HG03103 (cell line): ENCODE data around the gene ANKRD62.
"Not testable (repeated sequence)": the region's sequence is repeated elsewhere in the genome, so short reads cannot be mapped to it uniquely, and the experiment has no call there.

ENCODE experiments used
- ATAC-seq: cut with Tn5 transposase; IDR thresholded peaks from one replicate; pipeline ENCODE4 v1.9.1; 2021; ENCODE audit warnings: low read depth; ENCODE audit not compliant: unreplicated experiment

Gene ANKRD62

GRCh38 chr18:12092398-12093229 is 1.0 kb upstream of the ANKRD62 start:
- no peak for ATAC-seq

GRCh38 chr18:12098374-12098773 is 4.7 kb downstream of the ANKRD62 start:
- ATAC-seq, result no peak

GRCh38 chr18:12099160-12099559 is 5.5 kb downstream of the ANKRD62 start:
- no peak for ATAC-seq

- no peak for ATAC-seq
Measured at GRCh38 chr18:12101266-12101665, 7.6 kb downstream of the ANKRD62 start.

DNA sequence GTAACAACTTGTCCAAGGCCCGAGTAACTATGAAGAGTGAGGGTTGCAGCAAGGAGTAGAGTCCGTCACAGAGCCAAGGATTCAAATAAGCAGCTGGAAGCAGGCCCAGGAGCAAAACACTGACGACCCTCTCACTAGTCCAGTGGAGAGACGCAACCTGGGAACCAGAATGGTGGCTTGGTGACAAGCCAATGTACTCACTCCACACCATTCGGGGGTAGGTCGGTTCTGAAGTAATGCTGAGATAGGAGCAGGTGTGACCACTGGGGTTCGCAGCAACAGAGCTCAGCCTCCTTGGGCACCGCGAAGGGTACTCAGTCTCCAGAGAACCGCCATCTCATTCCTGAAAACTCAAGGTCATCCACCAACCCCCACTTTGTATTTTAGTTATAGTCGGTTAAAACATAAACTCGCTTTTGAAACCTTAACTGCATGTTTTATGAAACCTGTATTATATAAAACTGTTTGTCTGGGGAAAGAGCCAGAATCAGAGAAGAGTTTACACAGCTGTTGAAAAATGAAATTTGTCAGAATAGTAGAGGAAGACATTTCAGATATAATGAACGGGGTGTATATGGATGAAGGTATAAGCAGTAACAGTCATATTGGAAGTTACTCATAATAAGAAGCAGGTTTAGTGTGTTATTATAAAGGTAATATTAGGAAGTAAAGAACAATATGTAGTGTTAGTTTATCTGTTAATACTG is 8.6 kb downstream of the ANKRD62 start:
- ATAC-seq, result no peak

- ATAC-seq, result no peak
Measured at GRCh38 chr18:12106471-12106870, 12.8 kb downstream of the ANKRD62 start.

DNA sequence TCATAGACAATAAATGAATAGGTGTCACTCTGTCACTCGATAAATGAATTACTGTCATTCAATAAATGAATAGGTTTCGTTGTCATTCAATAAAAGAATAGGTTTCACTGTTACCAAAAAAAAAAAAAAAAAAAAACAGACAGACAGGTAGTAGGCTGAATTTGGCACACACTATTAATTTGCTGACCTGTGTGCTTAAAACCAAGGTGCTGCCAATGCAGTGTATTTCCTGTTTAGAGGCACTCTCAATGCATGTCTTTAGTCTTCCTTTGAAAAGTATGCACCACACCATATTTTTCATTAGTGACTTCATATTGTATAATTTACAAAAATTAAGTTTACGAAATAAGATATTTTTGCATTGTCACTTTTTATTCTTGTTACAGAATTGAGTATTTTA is 16.2 kb downstream of the ANKRD62 start:
- ATAC-seq, result no peak

DNA sequence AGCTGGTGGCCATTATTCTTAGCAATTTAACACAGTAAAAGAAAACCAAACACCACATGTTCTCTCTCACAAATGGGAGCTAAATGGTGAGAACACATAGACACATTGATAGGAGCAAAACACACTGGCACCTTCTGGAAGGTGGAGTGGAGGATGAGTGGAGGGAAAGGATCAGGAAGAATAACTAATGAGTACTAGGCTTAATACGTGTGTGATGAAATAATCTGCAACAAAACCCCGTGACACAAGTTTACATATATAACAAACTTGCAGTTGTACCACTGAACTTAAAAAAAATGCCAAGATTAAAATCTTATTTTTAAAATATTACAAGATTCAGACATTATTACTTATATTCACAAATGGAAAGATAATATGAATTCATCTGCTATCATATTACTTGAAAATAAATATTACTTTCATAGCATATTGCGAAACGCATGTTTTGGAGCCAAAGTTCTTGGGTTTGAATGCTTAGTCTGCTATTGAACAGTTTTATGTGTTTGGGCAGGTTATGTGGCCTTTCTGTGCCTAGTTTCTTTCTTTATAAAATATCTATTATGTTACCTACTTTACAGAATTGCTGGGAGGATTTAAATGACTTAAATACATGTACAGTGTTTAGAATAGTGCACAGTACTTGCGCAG is 20.5 kb downstream of the ANKRD62 start:
- no peak for ATAC-seq

GRCh38 chr18:12119358-12119757 is 25.7 kb downstream of the ANKRD62 start:
- no peak for ATAC-seq

DNA sequence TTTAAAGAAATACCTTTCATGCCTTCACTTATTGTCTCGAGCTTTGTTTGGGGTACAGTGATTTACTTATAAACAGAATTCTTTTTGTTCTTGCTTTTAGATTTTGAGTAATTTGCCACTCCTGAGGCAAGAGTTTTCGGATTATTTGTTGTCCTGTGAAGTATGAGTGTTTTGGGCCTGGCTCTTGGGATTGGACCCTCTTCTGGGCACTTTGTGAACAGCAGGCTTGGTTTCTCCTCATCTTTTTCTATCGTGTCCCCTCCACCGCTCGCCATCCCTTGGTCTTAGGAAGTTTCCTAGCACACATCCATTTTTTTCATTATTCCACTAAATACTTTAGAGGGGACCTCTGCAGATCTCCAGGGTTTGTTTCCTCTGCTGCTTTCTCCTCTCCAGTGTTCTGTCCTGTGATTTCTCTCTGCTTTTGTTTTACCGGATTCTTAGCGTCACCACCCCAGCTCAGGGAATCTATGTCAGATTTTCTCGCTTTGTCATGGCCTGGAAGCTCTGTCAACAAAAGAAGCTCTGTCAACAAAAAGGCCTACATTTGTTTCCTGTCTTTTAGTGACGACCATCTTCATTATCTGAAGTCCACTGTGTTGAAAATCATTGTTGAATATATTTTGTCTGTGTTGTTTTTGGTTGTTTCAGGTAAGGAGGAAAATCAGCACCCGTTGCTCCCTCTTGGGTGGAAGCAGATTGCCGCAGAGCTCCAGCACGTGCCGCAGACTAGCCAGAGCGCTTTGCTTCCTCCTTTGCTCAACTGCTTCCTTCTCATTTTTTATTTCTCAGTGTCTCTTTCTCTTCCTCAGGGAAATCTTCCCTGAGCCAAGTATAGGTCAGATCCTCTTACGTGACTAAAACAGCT is 27.8 kb downstream of the ANKRD62 start:
- ATAC-seq, result no peak

- not testable (repeated sequence) for ATAC-seq
Measured at GRCh38 chr18:12122043-12122389, 28.4 kb downstream of the ANKRD62 start.

DNA sequence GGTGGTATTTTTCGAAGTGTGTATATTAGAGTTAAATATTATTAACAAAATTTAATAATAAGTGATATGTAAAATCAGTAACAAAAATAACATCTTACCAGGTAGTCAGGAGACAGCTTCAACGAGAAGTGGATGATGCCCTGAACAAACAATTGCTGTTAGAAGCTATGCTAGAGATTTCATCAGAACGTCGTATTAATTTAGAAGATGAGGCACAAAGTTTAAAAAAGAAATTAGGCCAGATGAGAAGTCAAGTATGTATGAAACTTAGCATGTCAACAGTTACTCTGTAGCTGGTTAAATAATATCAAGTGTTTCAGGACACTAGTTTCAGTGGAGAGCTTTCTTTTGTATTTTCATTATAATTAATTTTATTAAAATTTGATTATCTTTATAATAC is 34.0 kb downstream of the ANKRD62 start:
- not testable (repeated sequence) for ATAC-seq

DNA sequence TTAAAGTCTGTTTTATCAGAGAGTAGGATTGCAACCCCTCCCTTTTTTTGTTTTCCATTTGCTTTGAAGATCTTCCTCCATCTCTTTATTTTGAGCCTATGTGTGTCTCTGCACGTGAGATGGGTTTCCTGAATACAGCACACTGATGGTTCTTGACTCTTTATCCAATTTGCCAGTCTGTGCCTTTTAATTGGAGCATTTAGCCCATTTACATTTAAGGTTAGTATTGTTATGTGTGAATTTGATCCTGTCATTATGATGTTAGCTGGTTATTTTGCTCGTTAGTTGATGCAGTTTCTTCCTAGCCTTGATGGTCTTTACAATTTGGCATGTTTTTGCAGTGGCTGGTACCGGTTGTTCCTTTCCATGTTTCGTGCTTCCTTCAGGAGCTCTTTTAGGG is 45.2 kb downstream of the ANKRD62 start:
- ATAC-seq, result not testable (repeated sequence)

- ATAC-seq, result not testable (repeated sequence)
Measured at GRCh38 chr18:12140866-12141265, 47.2 kb downstream of the ANKRD62 start.

DNA sequence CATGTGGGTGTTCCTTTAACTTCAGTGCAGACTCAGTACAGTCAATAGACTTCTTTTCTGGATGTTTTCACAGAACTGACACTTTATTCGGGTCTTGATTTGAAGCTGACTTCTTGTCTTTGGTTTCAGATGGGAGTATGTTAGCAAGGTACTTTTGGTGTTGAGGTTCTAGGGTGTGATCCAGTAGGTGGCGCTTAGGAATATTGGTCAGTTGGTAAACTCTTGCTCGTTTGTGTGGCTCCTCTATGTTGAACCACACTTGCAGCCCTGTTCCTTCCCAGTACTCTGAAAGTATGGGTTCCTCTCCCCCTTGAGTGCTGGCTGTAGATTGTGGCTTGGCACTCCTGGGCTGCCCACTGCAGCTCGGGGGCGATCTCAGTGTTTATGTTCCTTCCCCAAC is 48.1 kb downstream of the ANKRD62 start:
- ATAC-seq, result not testable (repeated sequence)

DNA sequence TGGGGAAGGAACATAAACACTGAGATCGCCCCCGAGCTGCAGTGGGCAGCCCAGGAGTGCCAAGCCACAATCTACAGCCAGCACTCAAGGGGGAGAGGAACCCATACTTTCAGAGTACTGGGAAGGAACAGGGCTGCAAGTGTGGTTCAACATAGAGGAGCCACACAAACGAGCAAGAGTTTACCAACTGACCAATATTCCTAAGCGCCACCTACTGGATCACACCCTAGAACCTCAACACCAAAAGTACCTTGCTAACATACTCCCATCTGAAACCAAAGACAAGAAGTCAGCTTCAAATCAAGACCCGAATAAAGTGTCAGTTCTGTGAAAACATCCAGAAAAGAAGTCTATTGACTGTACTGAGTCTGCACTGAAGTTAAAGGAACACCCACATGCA is 55.8 kb downstream of the ANKRD62 start:
- ATAC-seq, result not testable (repeated sequence)

DNA sequence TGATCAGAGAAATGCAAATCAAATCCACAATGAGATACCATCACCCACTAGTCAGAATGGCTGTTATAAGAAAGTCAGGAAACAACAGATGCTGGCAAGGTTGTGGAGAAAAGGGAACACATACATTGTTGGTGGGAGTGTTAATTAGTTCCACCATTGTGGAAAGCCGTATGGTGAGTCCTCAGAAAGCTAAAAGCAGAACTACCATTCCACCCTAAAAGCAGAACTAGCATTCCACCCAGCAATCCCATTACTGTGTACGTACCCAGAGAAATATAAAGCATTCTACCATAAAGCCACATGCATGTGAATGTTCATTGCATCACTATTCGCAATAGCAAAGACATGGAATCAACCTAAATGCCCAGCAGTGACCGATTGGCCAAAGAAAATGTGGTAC is 60.7 kb downstream of the ANKRD62 start:
- no peak for ATAC-seq

DNA sequence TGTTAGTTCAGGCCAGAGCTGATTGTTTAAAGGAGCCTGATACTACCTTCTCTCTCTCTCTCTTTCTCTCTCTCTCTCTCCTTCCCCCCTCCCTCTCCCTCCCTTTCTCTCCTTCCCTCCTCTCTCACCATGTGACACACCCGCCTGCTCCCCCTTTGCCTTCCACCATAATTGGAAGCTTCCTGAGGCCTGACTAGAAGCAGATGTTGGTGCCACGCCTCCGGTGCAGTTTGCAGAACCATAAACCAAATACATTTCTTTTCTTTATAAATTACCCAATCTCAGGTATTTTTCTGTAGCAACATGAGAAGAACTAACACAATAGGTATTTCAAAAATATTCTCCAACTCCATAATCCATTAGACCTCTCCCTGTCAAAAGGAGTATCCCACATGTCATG is 62.4 kb downstream of the ANKRD62 start:
- ATAC-seq, result no peak

GRCh38 chr18:12159446-12159845 is 65.8 kb downstream of the ANKRD62 start:
- ATAC-seq, result no peak

- ATAC-seq, result no peak
Measured at GRCh38 chr18:12162786-12163185, 69.1 kb downstream of the ANKRD62 start.
